Liver (tissue), 3 donors: ENCODE results near the gene ZFAND2A.

Source experiments
- EGR1 ChIP-seq, 2 donors: IDR thresholded peaks; 2 replicates each; pipeline ENCODE4 v1.6.1; 2016 to 2018; ENCODE audit warnings: antibody characterized with exemption in 2 of 2, low read depth in 2 of 2
- GABPA ChIP-seq, 2 donors: IDR thresholded peaks in 1 of 2; conservative IDR thresholded peaks in 1 of 2; 2 replicates each; pipeline ENCODE4 v1.6.1; 2016; ENCODE audit warnings: antibody characterized with exemption in 2 of 2, mild to moderate bottlenecking in 1 of 2, moderate library complexity in 1 of 2
- JUND ChIP-seq, 2 donors: IDR thresholded peaks; 2 replicates each; pipeline ENCODE4 v1.6.1; 2016; ENCODE audit warnings: antibody characterized with exemption in 2 of 2
- RAD21 ChIP-seq, 2 donors: IDR thresholded peaks; 2 replicates each; pipeline ENCODE4 v1.6.1; 2016; ENCODE audit warnings: antibody characterized with exemption in 2 of 2, mild to moderate bottlenecking in 2 of 2
- RXRA ChIP-seq, 2 donors: IDR thresholded peaks; 2 replicates each; pipeline ENCODE4 v1.6.1; 2017 to 2018; ENCODE audit warnings: antibody characterized with exemption in 2 of 2, mild to moderate bottlenecking in 1 of 2
- SP1 ChIP-seq: IDR thresholded peaks from 2 replicates; pipeline ENCODE4 v1.6.1; 2018; ENCODE audit warnings: antibody characterized with exemption, mild to moderate bottlenecking
- YY1 ChIP-seq: IDR thresholded peaks from 2 replicates; pipeline ENCODE4 v1.6.1; 2016; ENCODE audit warnings: antibody characterized with exemption, mild to moderate bottlenecking
- TF ChIP-seq, protein P1 (sequence below): fragments of 150-350 bp; IDR thresholded peaks from 2 replicates; pipeline ENCODE4 v1.5.1; 2017; ENCODE audit warnings: improper control_type of control experiment, low read depth, low read length; ENCODE audit not compliant: missing input control
- TF ChIP-seq, protein P2 (sequence below): IDR thresholded peaks from 2 replicates; pipeline ENCODE4 v1.6.1; 2016; ENCODE audit warnings: antibody characterized with exemption, mild to moderate bottlenecking
- TF ChIP-seq, protein P3 (sequence below): IDR thresholded peaks from 2 replicates; pipeline ENCODE4 v1.6.1; 2016; ENCODE audit warnings: antibody characterized with exemption
- TF ChIP-seq, protein P4 (sequence below): IDR thresholded peaks from 2 replicates; pipeline ENCODE4 v1.6.1; 2016; ENCODE audit warnings: antibody characterized with exemption
- TF ChIP-seq, protein P5 (sequence below): IDR thresholded peaks from 2 replicates; pipeline ENCODE4 v1.6.1; 2016; ENCODE audit warnings: antibody characterized with exemption
- donor health status: healthy.
- donor health status: healthy.

GRCh38 chr7:1122832-1123501, 37.0 kb downstream of the ZFAND2A start:
- TF ChIP-seq, protein P1, sequence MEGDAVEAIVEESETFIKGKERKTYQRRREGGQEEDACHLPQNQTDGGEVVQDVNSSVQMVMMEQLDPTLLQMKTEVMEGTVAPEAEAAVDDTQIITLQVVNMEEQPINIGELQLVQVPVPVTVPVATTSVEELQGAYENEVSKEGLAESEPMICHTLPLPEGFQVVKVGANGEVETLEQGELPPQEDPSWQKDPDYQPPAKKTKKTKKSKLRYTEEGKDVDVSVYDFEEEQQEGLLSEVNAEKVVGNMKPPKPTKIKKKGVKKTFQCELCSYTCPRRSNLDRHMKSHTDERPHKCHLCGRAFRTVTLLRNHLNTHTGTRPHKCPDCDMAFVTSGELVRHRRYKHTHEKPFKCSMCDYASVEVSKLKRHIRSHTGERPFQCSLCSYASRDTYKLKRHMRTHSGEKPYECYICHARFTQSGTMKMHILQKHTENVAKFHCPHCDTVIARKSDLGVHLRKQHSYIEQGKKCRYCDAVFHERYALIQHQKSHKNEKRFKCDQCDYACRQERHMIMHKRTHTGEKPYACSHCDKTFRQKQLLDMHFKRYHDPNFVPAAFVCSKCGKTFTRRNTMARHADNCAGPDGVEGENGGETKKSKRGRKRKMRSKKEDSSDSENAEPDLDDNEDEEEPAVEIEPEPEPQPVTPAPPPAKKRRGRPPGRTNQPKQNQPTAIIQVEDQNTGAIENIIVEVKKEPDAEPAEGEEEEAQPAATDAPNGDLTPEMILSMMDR, result no peak
- TF ChIP-seq, protein P2, sequence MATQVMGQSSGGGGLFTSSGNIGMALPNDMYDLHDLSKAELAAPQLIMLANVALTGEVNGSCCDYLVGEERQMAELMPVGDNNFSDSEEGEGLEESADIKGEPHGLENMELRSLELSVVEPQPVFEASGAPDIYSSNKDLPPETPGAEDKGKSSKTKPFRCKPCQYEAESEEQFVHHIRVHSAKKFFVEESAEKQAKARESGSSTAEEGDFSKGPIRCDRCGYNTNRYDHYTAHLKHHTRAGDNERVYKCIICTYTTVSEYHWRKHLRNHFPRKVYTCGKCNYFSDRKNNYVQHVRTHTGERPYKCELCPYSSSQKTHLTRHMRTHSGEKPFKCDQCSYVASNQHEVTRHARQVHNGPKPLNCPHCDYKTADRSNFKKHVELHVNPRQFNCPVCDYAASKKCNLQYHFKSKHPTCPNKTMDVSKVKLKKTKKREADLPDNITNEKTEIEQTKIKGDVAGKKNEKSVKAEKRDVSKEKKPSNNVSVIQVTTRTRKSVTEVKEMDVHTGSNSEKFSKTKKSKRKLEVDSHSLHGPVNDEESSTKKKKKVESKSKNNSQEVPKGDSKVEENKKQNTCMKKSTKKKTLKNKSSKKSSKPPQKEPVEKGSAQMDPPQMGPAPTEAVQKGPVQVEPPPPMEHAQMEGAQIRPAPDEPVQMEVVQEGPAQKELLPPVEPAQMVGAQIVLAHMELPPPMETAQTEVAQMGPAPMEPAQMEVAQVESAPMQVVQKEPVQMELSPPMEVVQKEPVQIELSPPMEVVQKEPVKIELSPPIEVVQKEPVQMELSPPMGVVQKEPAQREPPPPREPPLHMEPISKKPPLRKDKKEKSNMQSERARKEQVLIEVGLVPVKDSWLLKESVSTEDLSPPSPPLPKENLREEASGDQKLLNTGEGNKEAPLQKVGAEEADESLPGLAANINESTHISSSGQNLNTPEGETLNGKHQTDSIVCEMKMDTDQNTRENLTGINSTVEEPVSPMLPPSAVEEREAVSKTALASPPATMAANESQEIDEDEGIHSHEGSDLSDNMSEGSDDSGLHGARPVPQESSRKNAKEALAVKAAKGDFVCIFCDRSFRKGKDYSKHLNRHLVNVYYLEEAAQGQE, result no peak
- TF ChIP-seq JUND (IDR thresholded peaks at IDR 0.05) (no peak), SP1 (no peak), EGR1 (IDR thresholded peaks at IDR 0.05; ENCODE audit: low read depth in 2 of 2) (no peak), RAD21 (IDR thresholded peaks at IDR 0.05) (no peak), RXRA (IDR thresholded peaks at IDR 0.05) (no peak), GABPA (IDR thresholded peaks at IDR 0.05 in 1 of 2, conservative IDR thresholded peaks at IDR 0.05 in 1 of 2) (no peak), YY1 (no peak)
- TF ChIP-seq, protein P3, sequence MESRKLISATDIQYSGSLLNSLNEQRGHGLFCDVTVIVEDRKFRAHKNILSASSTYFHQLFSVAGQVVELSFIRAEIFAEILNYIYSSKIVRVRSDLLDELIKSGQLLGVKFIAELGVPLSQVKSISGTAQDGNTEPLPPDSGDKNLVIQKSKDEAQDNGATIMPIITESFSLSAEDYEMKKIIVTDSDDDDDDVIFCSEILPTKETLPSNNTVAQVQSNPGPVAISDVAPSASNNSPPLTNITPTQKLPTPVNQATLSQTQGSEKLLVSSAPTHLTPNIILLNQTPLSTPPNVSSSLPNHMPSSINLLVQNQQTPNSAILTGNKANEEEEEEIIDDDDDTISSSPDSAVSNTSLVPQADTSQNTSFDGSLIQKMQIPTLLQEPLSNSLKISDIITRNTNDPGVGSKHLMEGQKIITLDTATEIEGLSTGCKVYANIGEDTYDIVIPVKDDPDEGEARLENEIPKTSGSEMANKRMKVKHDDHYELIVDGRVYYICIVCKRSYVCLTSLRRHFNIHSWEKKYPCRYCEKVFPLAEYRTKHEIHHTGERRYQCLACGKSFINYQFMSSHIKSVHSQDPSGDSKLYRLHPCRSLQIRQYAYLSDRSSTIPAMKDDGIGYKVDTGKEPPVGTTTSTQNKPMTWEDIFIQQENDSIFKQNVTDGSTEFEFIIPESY, result no peak
- TF ChIP-seq, protein P4, sequence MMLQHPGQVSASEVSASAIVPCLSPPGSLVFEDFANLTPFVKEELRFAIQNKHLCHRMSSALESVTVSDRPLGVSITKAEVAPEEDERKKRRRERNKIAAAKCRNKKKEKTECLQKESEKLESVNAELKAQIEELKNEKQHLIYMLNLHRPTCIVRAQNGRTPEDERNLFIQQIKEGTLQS, result no peak
- TF ChIP-seq, protein P5, sequence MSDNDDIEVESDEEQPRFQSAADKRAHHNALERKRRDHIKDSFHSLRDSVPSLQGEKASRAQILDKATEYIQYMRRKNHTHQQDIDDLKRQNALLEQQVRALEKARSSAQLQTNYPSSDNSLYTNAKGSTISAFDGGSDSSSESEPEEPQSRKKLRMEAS, result no peak
